Astrocyte of the cerebellum (primary cell): ENCODE results near the gene HNRNPA2B1.
"Not testable (repeated sequence)": the region's sequence is repeated elsewhere in the genome, so short reads cannot be mapped to it uniquely, and the experiment has no call there.

Experiments used
- DNase-seq: peaks from one replicate; pipeline ENCODE4 v3.0.0-alpha.2; 2011; ENCODE audit warnings: low read depth
- H3K4me3 ChIP-seq: 2 replicates; pipeline ENCODE4 v1.5.1; 2011; ENCODE audit warnings: mild to moderate bottlenecking, low read depth, low read length, moderate library complexity
- in situ Hi-C: cut with HindIII; loops from 2 replicates; pipeline ENCODE4 v1.10.0; 2017; ENCODE audit warnings: low sequenced_read_pairs
- TF ChIP-seq, protein P1 (sequence below): IDR thresholded peaks from 2 replicates; pipeline ENCODE4 v1.5.1; 2012; ENCODE audit warnings: low read length, low read depth, moderate library complexity, mild to moderate bottlenecking; ENCODE audit errors: missing control alignments

Gene HNRNPA2B1

DNA sequence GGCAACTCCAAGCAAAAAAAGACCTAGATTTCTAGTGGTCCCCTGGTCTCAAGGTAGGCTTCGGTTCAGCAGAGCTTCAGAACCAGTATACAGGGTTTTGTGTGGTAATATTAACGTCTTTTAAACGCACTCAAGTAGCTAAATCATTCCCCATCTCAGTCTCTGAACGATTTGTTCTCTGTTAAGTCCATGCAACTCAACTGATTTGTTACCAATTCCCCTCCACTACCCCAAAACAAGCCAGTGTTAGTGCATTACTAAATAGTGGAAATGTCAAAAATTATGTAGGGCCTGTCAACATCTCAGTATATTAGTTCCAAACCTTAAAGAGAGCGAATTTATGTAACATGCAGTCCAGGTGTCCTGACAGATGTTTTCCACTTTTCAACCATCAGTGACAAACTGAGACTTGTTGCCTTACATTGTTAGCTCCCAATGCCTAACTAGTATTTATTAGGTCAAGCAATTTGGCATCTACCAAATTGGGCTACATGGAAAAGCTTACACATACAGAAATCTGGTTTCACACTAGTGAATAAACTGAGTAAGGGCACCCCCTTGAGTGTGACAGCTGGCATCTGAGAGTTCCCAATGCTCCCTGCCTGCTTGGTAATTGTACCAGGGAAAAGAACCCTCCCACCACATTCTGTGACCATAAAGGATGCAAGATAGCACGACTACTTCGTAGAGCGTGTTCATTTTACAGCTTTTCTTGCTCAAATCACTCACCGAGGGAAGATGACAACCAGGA is 12.2 kb downstream of the HNRNPA2B1 start:
- H3K4me3 ChIP-seq, result no peak overlapping the region
- TF ChIP-seq, protein P1, sequence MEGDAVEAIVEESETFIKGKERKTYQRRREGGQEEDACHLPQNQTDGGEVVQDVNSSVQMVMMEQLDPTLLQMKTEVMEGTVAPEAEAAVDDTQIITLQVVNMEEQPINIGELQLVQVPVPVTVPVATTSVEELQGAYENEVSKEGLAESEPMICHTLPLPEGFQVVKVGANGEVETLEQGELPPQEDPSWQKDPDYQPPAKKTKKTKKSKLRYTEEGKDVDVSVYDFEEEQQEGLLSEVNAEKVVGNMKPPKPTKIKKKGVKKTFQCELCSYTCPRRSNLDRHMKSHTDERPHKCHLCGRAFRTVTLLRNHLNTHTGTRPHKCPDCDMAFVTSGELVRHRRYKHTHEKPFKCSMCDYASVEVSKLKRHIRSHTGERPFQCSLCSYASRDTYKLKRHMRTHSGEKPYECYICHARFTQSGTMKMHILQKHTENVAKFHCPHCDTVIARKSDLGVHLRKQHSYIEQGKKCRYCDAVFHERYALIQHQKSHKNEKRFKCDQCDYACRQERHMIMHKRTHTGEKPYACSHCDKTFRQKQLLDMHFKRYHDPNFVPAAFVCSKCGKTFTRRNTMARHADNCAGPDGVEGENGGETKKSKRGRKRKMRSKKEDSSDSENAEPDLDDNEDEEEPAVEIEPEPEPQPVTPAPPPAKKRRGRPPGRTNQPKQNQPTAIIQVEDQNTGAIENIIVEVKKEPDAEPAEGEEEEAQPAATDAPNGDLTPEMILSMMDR, result no peak
- in situ Hi-C loops, result no loop called here
- no peak for DNase-seq

DNA sequence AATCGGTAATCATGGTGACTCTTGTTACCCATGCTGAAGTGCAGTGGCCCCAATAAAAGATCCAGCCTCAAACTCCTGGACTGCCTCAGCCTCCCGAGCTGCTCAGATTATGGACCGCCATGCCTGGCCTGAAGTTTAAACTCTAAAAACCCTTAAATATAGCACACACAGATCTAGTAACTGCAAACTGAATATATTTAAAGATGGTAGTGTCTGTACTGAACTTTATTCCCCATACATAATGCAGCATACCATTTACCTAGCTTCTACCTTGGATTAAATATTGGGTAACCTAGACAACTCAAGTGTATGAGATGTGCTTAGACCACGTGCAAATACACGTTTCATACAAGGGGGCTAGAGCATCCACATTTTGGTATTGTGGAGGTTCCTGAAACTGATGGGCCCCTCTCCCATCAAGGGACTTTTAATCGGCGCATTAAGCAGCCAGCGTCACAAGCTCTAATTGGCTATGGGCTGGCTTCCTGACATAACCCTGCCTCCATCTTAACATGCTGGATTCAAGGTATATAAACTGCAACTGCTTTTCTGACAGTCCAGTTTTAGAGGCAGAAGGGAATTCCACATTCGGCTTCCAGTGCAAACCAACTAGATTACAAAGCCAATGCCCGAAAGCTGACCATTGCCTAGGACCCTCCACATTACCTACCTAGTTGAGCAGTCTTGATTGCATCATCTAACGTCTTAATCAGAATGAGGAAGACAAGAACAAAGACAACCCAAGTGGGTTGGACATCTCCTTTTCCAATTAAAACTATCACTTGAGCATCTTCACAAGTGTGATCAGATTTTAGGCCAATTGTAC is 13.0 kb downstream of the HNRNPA2B1 start:
- in situ Hi-C loops, result no loop called here

DNA sequence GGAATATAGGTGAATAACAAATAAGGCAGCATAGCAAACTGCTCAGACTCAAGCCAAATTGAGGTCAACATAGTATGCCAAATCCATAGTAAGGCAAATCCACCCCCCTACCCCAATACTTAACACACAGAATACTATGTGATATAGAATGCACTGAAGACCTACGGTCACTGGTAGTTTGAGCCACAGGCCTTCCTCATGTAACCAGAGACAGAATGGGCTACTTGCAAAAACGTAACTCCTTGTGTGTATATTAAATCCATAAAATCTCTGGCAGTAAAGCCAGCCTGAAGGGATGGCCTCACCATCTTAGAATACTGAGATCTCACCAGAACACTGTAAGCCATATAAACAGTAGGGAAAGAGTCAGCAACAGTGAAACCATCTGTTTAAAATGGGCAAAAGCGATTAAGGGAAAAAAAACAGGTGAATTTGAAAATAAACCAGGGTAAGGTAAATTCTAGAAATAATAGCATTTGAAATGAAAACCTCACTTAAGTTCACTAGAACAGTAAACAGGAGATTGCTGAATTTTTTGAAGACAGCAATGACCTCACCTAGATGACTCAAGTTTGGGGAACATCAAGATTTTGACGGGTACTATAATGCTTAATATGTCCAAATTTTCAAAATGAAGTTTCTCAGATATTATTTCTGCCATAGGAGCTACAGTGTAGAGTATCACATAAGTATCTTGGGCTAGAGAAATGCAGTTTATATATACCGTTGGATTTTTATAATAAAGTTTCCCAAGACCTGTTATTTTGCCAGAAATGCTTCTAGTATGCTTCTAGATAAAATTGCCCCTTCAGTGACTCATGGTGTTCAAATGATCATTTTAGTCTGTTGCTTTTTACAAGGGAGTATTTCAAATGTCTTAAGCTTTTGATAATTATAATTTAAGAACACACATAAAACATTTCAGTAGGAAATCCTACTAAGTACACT is 13.9 kb downstream of the HNRNPA2B1 start:
- in situ Hi-C loops, result no loop called here
- DNase-seq, result no peak
- TF ChIP-seq, protein P1, result no peak
- H3K4me3 ChIP-seq, result no peak overlapping the region

More for the DNA sequence above, 13.0 kb downstream of the HNRNPA2B1 start:
- TF ChIP-seq, protein P1, result no peak
- no peak overlapping the region for H3K4me3 ChIP-seq
- DNase-seq, result no peak

DNA sequence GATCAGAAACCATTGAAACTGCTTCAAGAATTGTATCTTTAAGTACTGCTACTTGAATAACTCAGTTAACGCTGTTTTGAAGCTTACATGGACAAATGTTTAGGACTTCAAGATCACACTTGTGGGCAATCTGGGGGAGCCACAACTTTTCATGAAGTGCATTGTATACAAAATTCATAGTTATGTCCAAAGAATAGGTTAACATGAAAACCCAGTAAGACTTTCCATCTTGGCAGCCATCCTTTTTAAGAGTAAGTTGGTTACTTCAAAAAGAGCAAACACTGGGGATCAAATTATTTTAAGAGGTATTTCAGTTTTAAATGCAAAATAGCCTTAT is 14.7 kb downstream of the HNRNPA2B1 start:
- no peak for DNase-seq
- TF ChIP-seq, protein P1, result no peak
- no peak overlapping the region for H3K4me3 ChIP-seq
- in situ Hi-C loops, result no loop called here

DNA sequence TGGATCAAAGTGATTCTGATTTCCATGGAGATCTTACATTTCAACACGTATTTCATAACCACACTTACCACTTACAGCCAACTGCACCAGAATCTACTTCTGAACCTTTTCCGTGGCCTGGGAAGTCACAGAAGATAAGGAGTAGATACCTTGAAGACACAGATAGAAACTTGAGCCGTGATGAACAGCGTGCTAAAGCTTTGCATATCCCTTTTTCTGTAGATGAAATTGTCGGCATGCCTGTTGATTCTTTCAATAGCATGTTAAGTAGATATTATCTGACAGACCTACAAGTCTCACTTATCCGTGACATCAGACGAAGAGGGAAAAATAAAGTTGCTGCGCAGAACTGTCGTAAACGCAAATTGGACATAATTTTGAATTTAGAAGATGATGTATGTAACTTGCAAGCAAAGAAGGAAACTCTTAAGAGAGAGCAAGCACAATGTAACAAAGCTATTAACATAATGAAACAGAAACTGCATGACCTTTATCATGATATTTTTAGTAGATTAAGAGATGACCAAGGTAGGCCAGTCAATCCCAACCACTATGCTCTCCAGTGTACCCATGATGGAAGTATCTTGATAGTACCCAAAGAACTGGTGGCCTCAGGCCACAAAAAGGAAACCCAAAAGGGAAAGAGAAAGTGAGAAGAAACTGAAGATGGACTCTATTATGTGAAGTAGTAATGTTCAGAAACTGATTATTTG is 15.3 kb downstream of the HNRNPA2B1 start:
- H3K4me3 ChIP-seq, result no peak overlapping the region
- no peak for DNase-seq
- in situ Hi-C loops, result no loop called here
- TF ChIP-seq, protein P1, result no peak

DNA sequence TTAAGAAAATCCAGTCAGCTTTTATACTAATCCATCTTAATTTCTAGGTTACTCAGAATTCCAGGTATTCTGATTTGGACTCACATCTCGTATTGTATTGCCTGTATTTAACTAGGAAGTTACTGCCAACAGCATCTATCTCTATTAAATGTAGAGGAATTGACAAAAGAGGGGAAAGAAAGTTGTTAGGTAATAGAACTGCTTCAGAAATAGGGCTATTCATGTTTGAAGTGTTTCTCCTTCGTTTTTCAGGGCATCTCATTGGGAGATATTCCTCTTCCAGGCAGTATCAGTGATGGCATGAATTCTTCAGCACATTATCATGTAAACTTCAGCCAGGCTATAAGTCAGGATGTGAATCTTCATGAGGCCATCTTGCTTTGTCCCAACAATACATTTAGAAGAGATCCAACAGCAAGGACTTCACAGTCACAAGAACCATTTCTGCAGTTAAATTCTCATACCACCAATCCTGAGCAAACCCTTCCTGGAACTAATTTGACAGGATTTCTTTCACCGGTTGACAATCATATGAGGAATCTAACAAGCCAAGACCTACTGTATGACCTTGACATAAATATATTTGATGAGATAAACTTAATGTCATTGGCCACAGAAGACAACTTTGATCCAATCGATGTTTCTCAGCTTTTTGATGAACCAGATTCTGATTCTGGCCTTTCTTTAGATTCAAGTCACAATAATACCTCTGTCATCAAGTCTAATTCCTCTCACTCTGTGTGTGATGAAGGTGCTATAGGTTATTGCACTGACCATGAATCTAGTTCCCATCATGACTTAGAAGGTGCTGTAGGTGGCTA is 16.1 kb downstream of the HNRNPA2B1 start:
- in situ Hi-C loops, H3K4me3 ChIP-seq, DNase-seq: not testable (repeated sequence)
